ENCODE data around the gene STON1. TPM values are rescaled to one million over a fixed set of nuclear protein-coding genes. Genes with fewer than 3 reads are reported as not detected.

STON1 gene
- total and polyA plus RNA-seq, 2 donors (not counting 3 experiments of a cell fraction or from before 2014, with no cell fraction given) = 6.3 to 12.1 TPM

DNA sequence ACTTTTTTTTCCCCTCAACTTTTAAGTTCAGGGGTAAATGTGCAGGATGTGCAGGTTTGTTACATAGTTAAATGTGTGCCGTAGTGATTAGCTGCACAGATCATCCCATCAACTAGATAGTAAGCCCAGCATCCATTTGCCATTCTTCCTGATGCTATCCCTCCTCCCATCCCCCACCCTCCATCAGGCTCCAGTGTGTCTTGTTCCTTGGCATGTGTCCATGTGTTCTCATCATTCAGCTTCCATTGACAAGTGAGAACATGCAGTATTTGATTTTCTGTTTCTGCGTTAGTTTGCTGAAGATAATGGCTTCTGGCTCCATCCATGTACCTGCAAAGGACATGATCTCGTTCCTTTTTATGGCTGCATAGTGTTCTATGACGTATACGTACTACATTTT is 47.2 kb upstream of the STON1 start:
- no peaks in the 10 kb centered on the region for H3K36me3 ChIP-seq (ENCODE audit: control insufficient read depth in 2 of 2, extremely low read depth in 1 of 2, insufficient read depth in 2 of 2, low read length in 2 of 2)
- peaks cover 10% of the 10 kb centered on the region for H3K4me1 ChIP-seq (ENCODE audit: control insufficient read depth, extremely low read depth, insufficient read depth, low read length)
- CTCF ChIA-PET = interaction anchor here (0.5 to 2.2 kb wide), 7 partner anchors 9 to 1711 kb away, joined by 3 to 20 read pairs (median 3); no protein-coding TSS in a partner anchor
- BruUV-seq (replicated peaks) = no TSS peak
- no peaks in the 10 kb centered on the region for H3K9me3 ChIP-seq (replicated peaks; ENCODE audit: control insufficient read depth, insufficient read depth, low read length)
- FAIRE-seq (peak; percentile 21), DNase-seq (ENCODE audit: low read depth, low spot score) (peak; percentile 86)
- no peak overlapping the region for H3K4me2 ChIP-seq (ENCODE audit: insufficient read depth, low read length)
- no peak overlapping the region for H3K27ac ChIP-seq (ENCODE audit: insufficient read depth, low read depth, low read length)
- no peak overlapping the region for H3K4me3 ChIP-seq (replicated peaks in 1 of 3; ENCODE audit: insufficient read depth in 1 of 3, low read depth in 1 of 3, low read length in 3 of 3)
- POLR2A ChIA-PET = no interaction called here
- H2AFZ ChIP-seq (ENCODE audit: low read depth, low read length) = no peak overlapping the region
- H3K79me2 ChIP-seq (ENCODE audit: control insufficient read depth, insufficient read depth, low read length) = no peaks in the 10 kb centered on the region
- H3K27me3 ChIP-seq (ENCODE audit: control insufficient read depth in 2 of 2, insufficient read depth in 2 of 2, low read length in 2 of 2) = no peaks in the 10 kb centered on the region
- intact Hi-C loops (cut with micrococcal nuclease) = loop anchor here (5.0 kb wide), 1 partner anchor 615 kb away; no protein-coding TSS in a partner anchor
- dilution Hi-C loops (cut with MboI; ENCODE audit: extremely low pct_ligation_motif_present, low sequenced_read_pairs) = no loop called here
- TF ChIP-seq POLR2A (IDR thresholded peaks at IDR 0.05; ENCODE audit: low read depth, low read length) (no peak), JUN (IDR thresholded peaks at IDR 0.05; ENCODE audit: borderline replicate concordance, insufficient read depth, insufficient read length, low read depth) (no peak), MYC (IDR thresholded peaks at IDR 0.05; ENCODE audit: low read depth, low read length) (no peak), EZH2 (IDR thresholded peaks at IDR 0.05; ENCODE audit: borderline replicate concordance, low read depth, low read length, severe bottlenecking) (no peak), FOS (IDR thresholded peaks at IDR 0.05; ENCODE audit: borderline replicate concordance, insufficient read depth, low read length) (no peak)
- TF ChIP-seq, protein P1, sequence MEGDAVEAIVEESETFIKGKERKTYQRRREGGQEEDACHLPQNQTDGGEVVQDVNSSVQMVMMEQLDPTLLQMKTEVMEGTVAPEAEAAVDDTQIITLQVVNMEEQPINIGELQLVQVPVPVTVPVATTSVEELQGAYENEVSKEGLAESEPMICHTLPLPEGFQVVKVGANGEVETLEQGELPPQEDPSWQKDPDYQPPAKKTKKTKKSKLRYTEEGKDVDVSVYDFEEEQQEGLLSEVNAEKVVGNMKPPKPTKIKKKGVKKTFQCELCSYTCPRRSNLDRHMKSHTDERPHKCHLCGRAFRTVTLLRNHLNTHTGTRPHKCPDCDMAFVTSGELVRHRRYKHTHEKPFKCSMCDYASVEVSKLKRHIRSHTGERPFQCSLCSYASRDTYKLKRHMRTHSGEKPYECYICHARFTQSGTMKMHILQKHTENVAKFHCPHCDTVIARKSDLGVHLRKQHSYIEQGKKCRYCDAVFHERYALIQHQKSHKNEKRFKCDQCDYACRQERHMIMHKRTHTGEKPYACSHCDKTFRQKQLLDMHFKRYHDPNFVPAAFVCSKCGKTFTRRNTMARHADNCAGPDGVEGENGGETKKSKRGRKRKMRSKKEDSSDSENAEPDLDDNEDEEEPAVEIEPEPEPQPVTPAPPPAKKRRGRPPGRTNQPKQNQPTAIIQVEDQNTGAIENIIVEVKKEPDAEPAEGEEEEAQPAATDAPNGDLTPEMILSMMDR (IDR thresholded peaks at IDR 0.05; ENCODE audit: extremely low read depth in 1 of 2, insufficient read depth in 1 of 2, low read depth in 1 of 2, low read length in 2 of 2) = no peak
- TF ChIP-seq, protein P2, sequence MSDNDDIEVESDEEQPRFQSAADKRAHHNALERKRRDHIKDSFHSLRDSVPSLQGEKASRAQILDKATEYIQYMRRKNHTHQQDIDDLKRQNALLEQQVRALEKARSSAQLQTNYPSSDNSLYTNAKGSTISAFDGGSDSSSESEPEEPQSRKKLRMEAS (IDR thresholded peaks at IDR 0.05; ENCODE audit: insufficient read depth, insufficient read length) = no peak
- no peak overlapping the region for H3K9ac ChIP-seq (replicated peaks; ENCODE audit: extremely low read depth, insufficient read depth, low read length)
- no peaks in the 10 kb centered on the region for H3K9me1 ChIP-seq (replicated peaks; ENCODE audit: control insufficient read depth, extremely low read depth, insufficient read depth, low read length)
- H4K20me1 ChIP-seq (replicated peaks; ENCODE audit: control insufficient read depth, extremely low read depth, insufficient read depth, low read length) = no peaks in the 10 kb centered on the region

Data from endothelial cell of umbilical vein (primary cell).